HepG2 (cell line): ENCODE measurements around the gene SLC2A11. TPM values are rescaled to one million over a fixed set of nuclear protein-coding genes. Genes with fewer than 3 reads are reported as not detected.

Source experiments
- CHD4 ChIP-seq: fragments of 200-600 bp; sonication (generic); IDR thresholded peaks from 2 replicates; pipeline ENCODE4 v1.7.0; 2017; ENCODE audit warnings: mild to moderate bottlenecking, low read length, borderline replicate concordance
- ELF3 ChIP-seq: IDR thresholded peaks from 2 replicates; pipeline ENCODE4 v1.6.1; 2016; ENCODE audit warnings: missing genetic modification reagents, missing compliant biosample characterization
- ERF ChIP-seq: IDR thresholded peaks from 2 replicates; pipeline ENCODE4 v1.6.1; 2018; ENCODE audit warnings: missing biosample characterization, missing genetic modification reagents
- IRF2 ChIP-seq: IDR thresholded peaks from 2 replicates; pipeline ENCODE4 v1.6.1; 2018; ENCODE audit warnings: missing genetic modification reagents, missing compliant biosample characterization
- JDP2 ChIP-seq: sonication (generic); formaldehyde crosslinking; IDR thresholded peaks from 2 replicates; pipeline ENCODE4 v1.8.1; 2022; ENCODE audit warnings: missing genetic modification reagents, borderline replicate concordance
- MED8 ChIP-seq: sonication (generic); formaldehyde crosslinking; IDR thresholded peaks from 2 replicates; pipeline ENCODE4 v1.8.1; 2023; ENCODE audit warnings: mild to moderate bottlenecking, missing genetic modification reagents; ENCODE audit not compliant: insufficient replicate concordance
- MXD4 ChIP-seq: IDR thresholded peaks from 2 replicates; pipeline ENCODE4 v1.6.1; 2016; ENCODE audit warnings: mild to moderate bottlenecking, missing biosample characterization, missing genetic modification reagents
- PHF5A ChIP-seq: IDR thresholded peaks from one replicate; pipeline ENCODE4 v1.6.1; 2018; ENCODE audit warnings: low read depth, missing genetic modification reagents; ENCODE audit not compliant: unreplicated experiment
- RELA ChIP-seq: sonication (generic); formaldehyde crosslinking; IDR thresholded peaks from 2 replicates; pipeline ENCODE4 v1.4.0; 2020; ENCODE audit warnings: missing genetic modification reagents
- REPIN1 ChIP-seq: sonication (generic); formaldehyde crosslinking; IDR thresholded peaks from 2 replicates; pipeline ENCODE4 v1.8.0; 2022; ENCODE audit warnings: missing genetic modification reagents, low read depth, mild to moderate bottlenecking, borderline replicate concordance
- SRY ChIP-seq: sonication (generic); formaldehyde crosslinking; IDR thresholded peaks from 2 replicates; pipeline ENCODE4 v1.8.0; 2022; ENCODE audit warnings: mild to moderate bottlenecking, missing genetic modification reagents
- ZBTB10 ChIP-seq: sonication (generic); formaldehyde crosslinking; IDR thresholded peaks from 2 replicates; pipeline ENCODE4 v1.4.0; 2020; ENCODE audit warnings: missing genetic modification reagents, borderline replicate concordance
- ZFP36L1 ChIP-seq: sonication (generic); formaldehyde crosslinking; IDR thresholded peaks from 2 replicates; pipeline ENCODE4 v1.8.0; 2022; ENCODE audit warnings: mild to moderate bottlenecking, missing genetic modification reagents, moderate library complexity
- ZNF20 ChIP-seq: sonication (generic); formaldehyde crosslinking; IDR thresholded peaks from 2 replicates; pipeline ENCODE4 v1.4.0; 2020; ENCODE audit warnings: mild to moderate bottlenecking, moderate library complexity, missing genetic modification reagents
- ZNF224 ChIP-seq: sonication (generic); formaldehyde crosslinking; IDR thresholded peaks from 2 replicates; pipeline ENCODE4 v1.5.0; 2020; ENCODE audit warnings: mild to moderate bottlenecking, missing genetic modification reagents
- ZNF564 ChIP-seq: sonication (generic); formaldehyde crosslinking; IDR thresholded peaks from 2 replicates; pipeline ENCODE4 v1.8.1; 2023; ENCODE audit warnings: mild to moderate bottlenecking, missing genetic modification reagents
- ZNF773 ChIP-seq: sonication (generic); formaldehyde crosslinking; IDR thresholded peaks from 2 replicates; pipeline ENCODE4 v1.4.0; 2020; ENCODE audit warnings: missing genetic modification reagents, borderline replicate concordance
- ZNF790 ChIP-seq: sonication (generic); formaldehyde crosslinking; IDR thresholded peaks from 2 replicates; pipeline ENCODE4 v1.8.0; 2022; ENCODE audit warnings: missing genetic modification reagents, mild to moderate bottlenecking, borderline replicate concordance
- ZNF891 ChIP-seq: sonication (generic); formaldehyde crosslinking; IDR thresholded peaks from 2 replicates; pipeline ENCODE4 v1.5.0; 2020; ENCODE audit warnings: mild to moderate bottlenecking, missing genetic modification reagents
- polyA plus RNA-seq, 8 experiments: library from polyadenylated mRNA; depleted of rRNA in 3 of 8; stranded (reverse) in 7 of 8; unstranded in 1 of 8; fragments of >200 nt; fragmentation: Illumina TruSeq in 4 of 8; extraction: Trizol in 4 of 8; gene quantifications; 2 replicates each; pipeline versions ENCODE4 v1.2.1 to v1.2.3, GENCODE V29; 2011 to 2016; ENCODE audit warnings: low read depth in 4 of 8, missing spikeins in 1 of 8, mixed read lengths in 1 of 8; ENCODE audit not compliant: insufficient read depth in 1 of 8
- total RNA-seq, 5 experiments: library from RNA; depleted of rRNA; stranded (reverse); fragments of >200 nt; fragmentation: Illumina TruSeq; extraction: Trizol; gene quantifications; 2 replicates each; pipeline ENCODE4 v1.2.3, GENCODE V29; 2016; ENCODE audit warnings: low read depth in 1 of 5
- TF ChIP-seq, protein P1 (sequence below): sonication (generic); formaldehyde crosslinking; IDR thresholded peaks from 2 replicates; pipeline ENCODE4 v1.9.0; 2022; ENCODE audit warnings: missing genetic modification reagents, mild to moderate bottlenecking, borderline replicate concordance

SLC2A11 gene
- total and polyA plus RNA-seq, 2 of the 13 experiments (the other 11 are each of a cell fraction or from before 2014, with no cell fraction given) = 15.2 to 15.4 TPM

GRCh38 chr22:23856721-23857605, 712 bp upstream of the SLC2A11 start (continued):
- TF ChIP-seq PHF5A (CRISPR knock-in tag) (no peak), ZNF773 (CRISPR knock-in tag) (no peak), SRY (no peak), IRF2 (no peak), CHD4 (no peak), ELF3 (CRISPR knock-in tag) (peak; percentile 31; the same call in 1 of the 2 replicates), ZFP36L1 (CRISPR knock-in tag) (no peak), MED8 (CRISPR knock-in tag) (peak; percentile 53), ZBTB10 (CRISPR knock-in tag) (no peak; the same call in 1 of the 2 replicates), ZNF891 (CRISPR knock-in tag) (peak; percentile 56), ZNF790 (0 out of 2 replicates have a peak, but pooled peaks have one; percentile 17), ZNF564 (CRISPR knock-in tag) (no peak; the same call in 1 of the 2 replicates), ERF (CRISPR knock-in tag) (no peak), ZNF224 (CRISPR knock-in tag) (0 out of 2 replicates have a peak, but pooled peaks have one; percentile 66), JDP2 (CRISPR knock-in tag) (no peak), ZNF20 (CRISPR knock-in tag) (no peak), MXD4 (CRISPR knock-in tag) (no peak), REPIN1 (CRISPR knock-in tag) (no peak; the same call in 1 of the 2 replicates), RELA (CRISPR knock-in tag) (no peak)
- TF ChIP-seq, protein P1, sequence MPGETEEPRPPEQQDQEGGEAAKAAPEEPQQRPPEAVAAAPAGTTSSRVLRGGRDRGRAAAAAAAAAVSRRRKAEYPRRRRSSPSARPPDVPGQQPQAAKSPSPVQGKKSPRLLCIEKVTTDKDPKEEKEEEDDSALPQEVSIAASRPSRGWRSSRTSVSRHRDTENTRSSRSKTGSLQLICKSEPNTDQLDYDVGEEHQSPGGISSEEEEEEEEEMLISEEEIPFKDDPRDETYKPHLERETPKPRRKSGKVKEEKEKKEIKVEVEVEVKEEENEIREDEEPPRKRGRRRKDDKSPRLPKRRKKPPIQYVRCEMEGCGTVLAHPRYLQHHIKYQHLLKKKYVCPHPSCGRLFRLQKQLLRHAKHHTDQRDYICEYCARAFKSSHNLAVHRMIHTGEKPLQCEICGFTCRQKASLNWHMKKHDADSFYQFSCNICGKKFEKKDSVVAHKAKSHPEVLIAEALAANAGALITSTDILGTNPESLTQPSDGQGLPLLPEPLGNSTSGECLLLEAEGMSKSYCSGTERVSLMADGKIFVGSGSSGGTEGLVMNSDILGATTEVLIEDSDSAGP (CRISPR knock-in tag) = no peak
